CD1c-positive myeloid dendritic cell (primary cell): ENCODE data around the gene SESN1.

Experiments used
- DNase-seq: peaks from one replicate; pipeline ENCODE4 v3.0.0-alpha.2; 2016; ENCODE audit errors: extremely low spot score

The SESN1 gene

DNA sequence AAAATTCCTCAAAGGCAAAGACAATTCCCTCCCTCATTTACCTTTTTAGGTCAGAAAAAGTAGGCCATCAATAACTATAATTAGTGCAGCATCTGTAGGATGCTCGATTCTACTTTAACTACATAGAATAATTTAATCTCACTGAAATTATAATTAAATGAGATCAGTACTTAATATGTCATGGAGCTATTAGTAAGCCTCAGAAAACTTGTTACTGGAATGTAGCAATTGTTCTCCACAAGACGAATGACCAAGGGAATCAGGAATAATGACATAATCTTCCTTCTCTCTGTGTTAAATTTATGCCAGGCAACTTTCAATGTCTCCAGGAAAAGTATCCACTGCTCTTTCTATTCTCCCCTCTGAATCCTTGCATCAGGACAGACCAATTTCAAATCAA lies 34.1 kb downstream of the SESN1 start:
- no peak for DNase-seq

DNA sequence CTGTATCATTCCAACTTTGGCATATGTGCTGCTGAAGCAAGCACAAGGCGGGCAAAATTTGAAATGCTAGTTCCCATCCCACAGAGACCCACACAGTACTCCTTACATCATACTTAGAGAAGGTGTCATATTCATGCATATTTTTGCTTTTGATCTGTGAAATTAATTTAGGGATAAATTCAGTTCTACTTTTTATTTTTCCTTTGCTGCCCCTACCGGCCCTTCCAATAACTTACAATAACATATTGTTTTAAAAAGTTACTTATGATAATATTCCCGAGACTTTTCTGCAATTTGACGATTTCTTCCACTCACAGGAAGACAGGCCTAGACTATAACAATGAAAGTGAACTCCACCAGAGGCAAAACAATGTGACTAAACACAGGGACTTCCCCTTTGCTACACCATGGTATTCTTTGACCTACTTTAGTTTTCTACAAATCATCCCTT lies 35.0 kb downstream of the SESN1 start:
- DNase-seq = peak; percentile 63

DNA sequence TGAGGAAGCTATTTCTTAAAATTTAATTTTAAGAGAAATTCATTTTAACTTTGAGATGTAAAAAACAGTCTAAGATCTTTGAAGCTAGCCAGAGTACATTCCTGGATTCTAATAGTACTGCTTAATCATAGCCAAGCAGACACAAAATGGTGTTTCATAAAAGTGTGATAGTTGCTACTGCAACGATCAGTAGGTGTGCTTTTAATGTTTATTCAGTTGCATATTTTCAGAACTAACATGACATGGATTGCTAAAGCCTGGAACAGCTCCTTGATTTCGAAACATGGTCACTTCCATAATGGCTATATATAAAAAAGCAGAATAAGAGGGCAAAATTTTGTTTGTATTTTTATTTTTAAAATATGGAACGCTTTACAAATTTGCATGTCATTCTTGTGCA lies 35.5 kb downstream of the SESN1 start:
- DNase-seq = peak; percentile 48

GRCh38 chr6:109058620-109059019 lies 36.0 kb downstream of the SESN1 start:
- DNase-seq = no peak

GRCh38 chr6:109056661-109057060 lies 38.0 kb downstream of the SESN1 start:
- DNase-seq = no peak

DNA sequence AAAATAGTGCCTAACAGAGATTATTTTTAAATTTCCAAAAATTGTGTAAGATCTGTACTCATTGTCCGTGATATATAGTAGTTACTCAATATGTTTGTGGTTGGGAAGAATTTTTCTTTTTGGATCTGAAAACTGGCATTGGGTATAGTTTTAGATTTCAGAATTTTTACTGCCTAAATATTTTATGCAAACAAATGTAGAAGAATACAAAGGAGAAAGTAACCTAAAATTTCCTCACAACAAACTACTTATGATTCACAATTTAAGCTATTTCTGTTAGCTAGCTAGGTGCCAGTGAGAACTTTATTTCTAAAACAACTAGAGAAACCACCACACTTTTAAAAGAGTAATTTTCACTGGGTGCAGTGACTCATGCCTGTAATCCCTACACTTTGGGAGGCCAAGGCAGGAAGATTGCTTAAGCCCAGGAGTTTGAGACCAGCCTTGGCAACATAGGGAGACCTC lies 38.8 kb downstream of the SESN1 start:
- no peak for DNase-seq

DNA sequence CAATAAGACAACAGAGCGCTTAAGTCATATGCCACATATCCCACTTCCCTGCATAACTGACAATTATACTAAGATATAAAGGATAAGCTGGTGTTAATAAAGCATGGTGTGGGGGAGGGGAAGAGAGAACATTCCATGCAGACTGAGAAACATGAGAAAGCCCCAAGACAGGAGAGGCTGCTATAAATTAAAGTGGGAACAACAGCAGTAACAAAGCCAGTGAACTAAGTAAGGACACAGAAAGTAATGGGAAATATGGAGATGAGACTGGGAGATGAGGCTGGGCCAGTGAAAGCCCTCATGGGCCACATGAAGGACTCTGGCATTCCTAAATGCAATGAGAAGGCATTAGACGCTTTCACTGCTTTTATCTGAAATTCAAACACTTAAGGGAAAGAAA lies 41.3 kb downstream of the SESN1 start:
- DNase-seq = no peak

GRCh38 chr6:109052852-109053251 lies 41.8 kb downstream of the SESN1 start:
- no peak for DNase-seq

DNA sequence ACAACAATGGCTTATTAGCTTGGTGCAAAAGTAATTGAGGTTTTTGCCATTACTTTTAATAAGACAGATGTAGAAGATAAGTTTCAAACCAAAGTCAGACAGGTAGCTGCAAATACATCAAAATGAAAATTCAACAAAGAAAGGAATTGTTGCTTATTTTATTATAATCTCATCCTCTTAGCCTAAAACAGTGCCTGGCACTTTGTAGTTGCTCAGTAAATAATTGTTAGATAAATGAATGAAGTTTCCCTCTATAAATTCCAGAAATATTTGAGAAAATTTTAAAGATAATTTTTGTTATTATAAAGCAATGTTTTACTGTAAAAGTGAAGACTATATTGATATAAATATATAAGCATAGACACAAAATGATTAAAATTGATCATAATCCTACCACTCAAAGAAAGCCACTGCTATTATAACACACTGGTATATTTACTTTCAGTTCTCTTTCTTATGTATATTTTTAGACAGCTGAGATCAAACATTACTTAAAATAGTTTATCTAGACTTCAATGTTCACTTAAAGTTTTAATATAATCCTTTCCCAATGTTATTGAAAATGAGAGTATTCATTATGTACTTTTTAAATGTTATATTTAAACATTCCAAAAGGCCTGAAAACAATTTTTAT lies 42.5 kb downstream of the SESN1 start:
- no peak for DNase-seq

DNA sequence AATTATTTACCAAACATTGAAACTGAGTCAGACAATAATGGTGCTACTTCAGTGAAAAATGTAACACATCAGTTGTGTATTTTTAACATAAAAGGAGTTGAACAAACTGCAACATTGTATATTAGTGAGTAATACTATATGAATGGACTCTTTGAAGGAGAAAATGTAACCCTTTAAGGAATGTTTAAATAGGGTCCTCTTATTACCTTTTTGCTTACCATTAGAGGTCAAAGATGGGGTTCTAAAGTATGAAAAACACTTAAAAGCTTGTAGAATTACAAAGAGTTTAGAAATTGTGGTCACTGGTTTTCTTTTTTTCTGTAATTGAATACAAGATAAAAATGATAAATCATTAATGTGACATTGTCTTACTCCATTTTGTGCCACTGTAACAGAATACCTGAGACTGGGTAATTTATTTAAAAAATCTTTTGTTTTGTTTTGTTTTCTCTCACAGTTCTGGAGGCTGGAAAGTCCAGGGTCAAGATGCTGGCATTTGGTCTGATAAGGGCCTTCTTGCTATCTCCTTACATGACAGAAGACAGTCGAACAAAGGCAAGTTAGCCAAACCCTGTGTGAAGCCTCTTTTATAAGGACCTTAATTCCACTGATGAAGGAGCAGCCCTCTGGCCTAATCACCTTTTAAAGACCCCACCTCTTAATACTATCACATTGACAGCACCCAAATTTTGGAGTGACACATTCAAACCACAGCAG lies 43.2 kb downstream of the SESN1 start:
- DNase-seq = no peak

- DNase-seq = no peak
Observed at GRCh38 chr6:109050447-109051102, 44.1 kb downstream of the SESN1 start.

GRCh38 chr6:109050012-109050411 lies 44.6 kb downstream of the SESN1 start:
- DNase-seq = no peak

DNA sequence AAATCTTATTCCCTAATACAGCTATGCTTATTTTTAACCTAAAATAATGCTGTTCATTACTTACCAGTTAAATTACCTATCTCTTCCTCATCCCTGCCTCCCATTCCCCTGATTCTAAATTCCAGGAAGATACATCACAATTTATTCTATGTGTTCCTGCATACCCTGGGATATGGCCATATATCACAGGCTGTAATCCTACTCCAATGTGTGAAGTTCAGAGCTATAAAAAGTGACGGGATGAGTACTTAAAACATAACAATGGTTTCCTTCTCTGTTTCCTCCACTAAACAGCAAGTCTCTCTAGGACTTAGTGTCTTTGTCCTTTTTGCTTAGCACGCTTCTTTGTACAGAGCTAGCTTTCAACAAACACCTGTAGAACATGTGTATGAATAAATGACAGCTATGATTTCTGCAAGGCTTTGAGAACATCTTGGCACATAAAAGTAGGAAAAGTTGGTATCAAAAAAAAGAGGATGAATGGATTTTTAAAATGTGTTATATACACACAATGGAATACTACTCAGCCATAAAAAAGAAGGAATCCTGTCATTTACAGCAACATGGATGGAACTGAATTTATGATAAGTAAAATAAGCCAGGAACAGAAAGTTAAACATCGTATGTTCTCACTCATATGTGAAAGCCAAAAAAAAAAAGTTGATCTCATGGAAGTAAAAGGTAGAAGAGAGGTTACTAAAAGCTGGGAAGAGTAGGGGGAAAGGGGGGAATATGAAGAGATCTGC lies 45.8 kb downstream of the SESN1 start:
- DNase-seq = no peak

DNA sequence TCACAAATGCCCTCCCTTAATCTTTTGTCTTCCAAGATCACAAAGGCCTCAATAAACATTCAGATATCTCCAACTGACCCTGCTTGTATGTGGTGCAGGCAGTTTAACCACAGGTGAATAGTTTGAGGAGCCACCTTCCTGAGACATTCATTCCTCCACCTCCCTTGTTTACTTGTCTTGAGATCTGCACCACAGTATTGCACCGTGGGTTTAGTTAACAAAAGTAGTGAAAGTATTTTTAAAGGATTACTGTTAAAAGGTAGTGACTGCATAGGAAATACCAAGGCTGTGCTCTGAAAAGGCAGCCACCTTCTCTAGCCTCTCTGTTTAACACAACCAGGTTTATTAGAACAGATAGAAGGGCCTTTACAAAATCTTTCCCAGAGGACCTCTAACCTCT lies 46.5 kb downstream of the SESN1 start:
- no peak for DNase-seq

DNA sequence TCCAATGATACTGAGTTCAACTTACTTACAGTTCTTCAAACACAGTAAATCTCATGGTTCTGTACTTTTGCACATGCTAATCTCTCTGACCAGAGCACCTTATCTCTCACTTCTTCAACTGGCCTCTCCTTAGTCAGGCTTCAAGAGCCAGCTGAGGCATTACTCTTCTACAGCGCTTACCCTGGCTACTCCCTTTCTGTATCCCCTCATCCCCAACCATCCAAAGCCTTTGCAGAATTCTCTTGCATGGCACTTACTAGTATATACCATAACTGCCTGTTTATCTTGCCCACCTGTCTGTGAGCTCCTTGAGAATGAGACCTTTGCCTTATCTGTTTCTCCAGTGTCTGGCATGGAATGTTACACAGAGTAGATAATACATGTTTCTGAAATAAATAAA lies 49.2 kb downstream of the SESN1 start:
- no peak for DNase-seq

DNA sequence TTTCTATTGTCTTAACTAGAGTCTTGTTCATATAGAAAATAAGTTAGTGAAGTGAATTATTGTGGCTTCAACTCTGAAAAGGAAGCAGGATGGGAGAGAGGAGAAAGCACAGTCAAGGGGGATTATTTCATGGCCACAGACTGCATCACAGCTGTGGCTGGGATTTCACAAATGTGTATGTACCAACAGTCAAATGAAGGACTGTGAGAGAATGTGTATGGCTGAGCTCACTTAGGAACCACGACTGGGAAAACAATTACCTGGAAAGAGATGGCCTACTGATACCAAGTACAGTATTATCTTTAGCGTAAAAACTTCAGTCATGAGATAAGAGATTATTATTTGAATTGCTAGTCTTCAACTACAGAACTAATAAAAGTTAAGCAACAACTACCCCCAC lies 54.9 kb downstream of the SESN1 start:
- DNase-seq = no peak

- no peak for DNase-seq
Observed at GRCh38 chr6:109038837-109039398, 55.7 kb downstream of the SESN1 start.

DNA sequence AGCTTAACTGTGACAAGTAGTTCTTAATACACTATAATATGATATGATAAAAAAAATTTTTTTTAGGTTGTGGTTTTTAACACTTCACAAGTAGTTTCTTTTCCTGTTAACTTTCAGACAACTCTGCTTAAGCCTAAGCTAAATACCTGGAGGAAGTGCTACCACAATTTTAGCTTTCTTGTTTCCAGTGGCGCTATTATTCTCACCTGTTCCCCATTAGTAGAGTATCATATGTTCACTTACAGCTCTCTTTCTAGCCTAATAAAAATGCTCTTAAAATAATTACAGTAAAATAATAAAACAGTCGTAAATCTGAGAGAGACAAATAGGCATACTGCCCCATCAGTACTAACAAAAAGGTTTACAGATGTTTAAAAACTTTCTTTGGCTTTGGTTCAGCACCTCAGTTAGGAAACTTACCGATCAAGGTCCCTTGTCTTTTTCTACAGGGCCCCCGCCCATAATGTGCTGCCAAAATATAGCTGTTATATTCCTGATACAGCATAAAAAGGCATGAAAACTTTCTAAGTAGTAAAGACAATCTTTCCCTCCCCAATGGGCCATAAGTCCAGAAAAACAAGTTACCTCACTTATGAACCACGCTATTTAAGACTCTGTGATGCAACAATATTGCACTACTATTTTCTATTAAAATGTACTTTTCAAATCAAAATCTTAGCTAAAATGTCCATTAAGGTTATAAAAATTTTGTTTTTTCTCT lies 57.9 kb downstream of the SESN1 start:
- no peak for DNase-seq

GRCh38 chr6:109034526-109034925 lies 60.1 kb downstream of the SESN1 start:
- DNase-seq = no peak

GRCh38 chr6:109033655-109034054 lies 61.0 kb downstream of the SESN1 start:
- no peak for DNase-seq

- no peak for DNase-seq
Observed at GRCh38 chr6:109031416-109031815, 63.2 kb downstream of the SESN1 start.
